Neural progenitor cell (in vitro differentiated cells): ENCODE results near the gene VAV2.

Source experiments
- EZH2 ChIP-seq: fragments of 200-600 bp; sonication (generic); IDR thresholded peaks from 2 replicates; pipeline ENCODE4 v1.6.1; 2017; ENCODE audit warnings: antibody characterized with exemption, mild to moderate bottlenecking, moderate library complexity
- TF ChIP-seq, protein P1 (sequence below): fragments of 200-600 bp; sonication (generic); IDR thresholded peaks from 2 replicates; pipeline ENCODE4 v1.5.1; 2017; ENCODE audit warnings: antibody characterized with exemption, mild to moderate bottlenecking

DNA sequence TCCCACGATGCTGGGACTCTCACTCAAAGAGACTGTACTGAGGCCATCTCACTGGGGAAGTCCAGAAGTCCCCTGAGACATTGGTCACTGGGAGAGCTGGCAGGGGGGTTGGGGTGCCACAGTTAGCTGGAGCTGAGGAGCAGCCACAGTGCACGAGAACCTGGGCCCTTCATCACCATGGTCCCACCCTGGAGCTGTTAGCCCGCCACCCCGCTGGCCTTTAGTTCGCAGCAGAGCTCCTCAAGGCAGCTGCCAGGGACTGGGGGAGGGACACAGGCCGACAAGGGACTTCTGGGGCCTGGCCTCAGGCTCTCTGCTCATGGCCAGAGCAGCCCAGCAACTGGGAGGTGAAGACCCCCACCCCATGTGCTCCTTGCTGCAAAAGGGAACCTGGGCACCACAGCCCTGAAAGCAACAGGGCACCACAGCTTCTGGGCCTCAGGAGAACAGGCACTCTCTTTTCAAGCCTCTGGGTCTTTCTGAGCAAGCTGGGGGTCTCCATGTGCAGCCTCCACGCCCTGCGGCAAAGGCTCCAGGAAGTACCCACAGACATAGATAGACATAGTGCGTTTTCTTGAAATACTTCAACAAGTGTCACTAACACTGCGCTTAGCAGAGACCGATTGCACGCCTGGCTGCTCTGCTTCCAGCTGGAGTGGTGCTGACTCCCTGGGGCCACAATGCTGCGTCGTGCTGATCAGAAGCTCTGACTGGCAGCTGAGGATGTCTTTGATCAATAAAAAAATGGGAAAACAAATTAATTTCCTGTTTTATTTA lies 46.0 kb downstream of the VAV2 start:
- TF ChIP-seq, protein P1, sequence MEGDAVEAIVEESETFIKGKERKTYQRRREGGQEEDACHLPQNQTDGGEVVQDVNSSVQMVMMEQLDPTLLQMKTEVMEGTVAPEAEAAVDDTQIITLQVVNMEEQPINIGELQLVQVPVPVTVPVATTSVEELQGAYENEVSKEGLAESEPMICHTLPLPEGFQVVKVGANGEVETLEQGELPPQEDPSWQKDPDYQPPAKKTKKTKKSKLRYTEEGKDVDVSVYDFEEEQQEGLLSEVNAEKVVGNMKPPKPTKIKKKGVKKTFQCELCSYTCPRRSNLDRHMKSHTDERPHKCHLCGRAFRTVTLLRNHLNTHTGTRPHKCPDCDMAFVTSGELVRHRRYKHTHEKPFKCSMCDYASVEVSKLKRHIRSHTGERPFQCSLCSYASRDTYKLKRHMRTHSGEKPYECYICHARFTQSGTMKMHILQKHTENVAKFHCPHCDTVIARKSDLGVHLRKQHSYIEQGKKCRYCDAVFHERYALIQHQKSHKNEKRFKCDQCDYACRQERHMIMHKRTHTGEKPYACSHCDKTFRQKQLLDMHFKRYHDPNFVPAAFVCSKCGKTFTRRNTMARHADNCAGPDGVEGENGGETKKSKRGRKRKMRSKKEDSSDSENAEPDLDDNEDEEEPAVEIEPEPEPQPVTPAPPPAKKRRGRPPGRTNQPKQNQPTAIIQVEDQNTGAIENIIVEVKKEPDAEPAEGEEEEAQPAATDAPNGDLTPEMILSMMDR, result no peak
- no peak for TF ChIP-seq EZH2
